ENCODE data around the gene KRT37.

The KRT37 gene

GRCh38 chr17:41403404-41404023 lies 20.9 kb downstream of the KRT37 start:
- no peak for DNase-seq
- Histone ChIP-seq H2AFZ (ENCODE audit: low read depth, low read length) (no peak overlapping the region), H3K9ac (ENCODE audit: low read depth, low read length) (no peak overlapping the region), H3K4me2 (ENCODE audit: insufficient read depth, low read length) (no peak overlapping the region), H3K79me2 (ENCODE audit: insufficient read depth, low read length) (no peaks in the 10 kb centered on the region), H3K9me3 (ENCODE audit: insufficient read depth, low read length, severe bottlenecking) (no peaks in the 10 kb centered on the region), H3K36me3 (ENCODE audit: insufficient read depth, low read length) (no peaks in the 10 kb centered on the region), H3K27me3 (ENCODE audit: insufficient read depth, low read length, poor library complexity) (peaks cover 15% of the 10 kb centered on the region), H3K27ac (ENCODE audit: low read length) (no peak overlapping the region), H3K4me1 (ENCODE audit: insufficient read depth, low read length) (no peaks in the 10 kb centered on the region), H3K4me3 (ENCODE audit: low read depth in 1 of 2, low read length in 2 of 2) (no peak overlapping the region), H4K20me1 (ENCODE audit: insufficient read depth, low read length) (no peaks in the 10 kb centered on the region; the same call in 1 of the 2 replicates)
- ATAC-seq (ENCODE audit: insufficient read depth, low read depth): no peak
- TF ChIP-seq, protein P1, sequence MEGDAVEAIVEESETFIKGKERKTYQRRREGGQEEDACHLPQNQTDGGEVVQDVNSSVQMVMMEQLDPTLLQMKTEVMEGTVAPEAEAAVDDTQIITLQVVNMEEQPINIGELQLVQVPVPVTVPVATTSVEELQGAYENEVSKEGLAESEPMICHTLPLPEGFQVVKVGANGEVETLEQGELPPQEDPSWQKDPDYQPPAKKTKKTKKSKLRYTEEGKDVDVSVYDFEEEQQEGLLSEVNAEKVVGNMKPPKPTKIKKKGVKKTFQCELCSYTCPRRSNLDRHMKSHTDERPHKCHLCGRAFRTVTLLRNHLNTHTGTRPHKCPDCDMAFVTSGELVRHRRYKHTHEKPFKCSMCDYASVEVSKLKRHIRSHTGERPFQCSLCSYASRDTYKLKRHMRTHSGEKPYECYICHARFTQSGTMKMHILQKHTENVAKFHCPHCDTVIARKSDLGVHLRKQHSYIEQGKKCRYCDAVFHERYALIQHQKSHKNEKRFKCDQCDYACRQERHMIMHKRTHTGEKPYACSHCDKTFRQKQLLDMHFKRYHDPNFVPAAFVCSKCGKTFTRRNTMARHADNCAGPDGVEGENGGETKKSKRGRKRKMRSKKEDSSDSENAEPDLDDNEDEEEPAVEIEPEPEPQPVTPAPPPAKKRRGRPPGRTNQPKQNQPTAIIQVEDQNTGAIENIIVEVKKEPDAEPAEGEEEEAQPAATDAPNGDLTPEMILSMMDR (IDR thresholded peaks at IDR 0.05; ENCODE audit: borderline replicate concordance, extremely low read depth, low read length, poor library complexity, severe bottlenecking): no peak

DNA sequence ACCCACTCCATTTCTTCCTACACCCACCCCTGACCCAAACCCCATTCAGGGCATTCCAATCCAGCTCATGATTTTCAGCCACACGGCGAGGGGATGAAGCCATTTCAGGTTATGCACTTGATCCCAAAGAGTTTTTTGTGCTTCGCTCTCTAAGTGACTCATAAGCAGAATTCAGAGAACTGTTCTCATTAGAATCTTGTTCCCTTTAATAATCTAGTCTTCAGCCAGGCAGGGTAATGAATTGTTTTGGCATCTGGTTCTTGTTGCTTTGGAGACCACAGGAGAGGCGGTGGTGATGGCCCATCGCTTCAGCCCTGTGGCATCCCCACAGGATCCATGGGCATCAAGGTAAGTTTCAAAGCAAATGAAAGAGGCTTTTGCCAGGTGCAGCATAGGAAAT lies 22.2 kb downstream of the KRT37 start:
- no peak for ATAC-seq (ENCODE audit: insufficient read depth, low read depth)
- Histone ChIP-seq H3K79me2 (ENCODE audit: insufficient read depth, low read length) (no peaks in the 10 kb centered on the region), H4K20me1 (ENCODE audit: insufficient read depth, low read length) (no peaks in the 10 kb centered on the region; the same call in 1 of the 2 replicates), H3K4me3 (ENCODE audit: low read depth in 1 of 2, low read length in 2 of 2) (no peak overlapping the region), H3K27ac (ENCODE audit: low read length) (no peak overlapping the region), H3K4me1 (ENCODE audit: insufficient read depth, low read length) (no peaks in the 10 kb centered on the region), H3K9me3 (ENCODE audit: insufficient read depth, low read length, severe bottlenecking) (no peaks in the 10 kb centered on the region), H2AFZ (ENCODE audit: low read depth, low read length) (no peak overlapping the region), H3K36me3 (ENCODE audit: insufficient read depth, low read length) (no peaks in the 10 kb centered on the region), H3K9ac (ENCODE audit: low read depth, low read length) (no peak overlapping the region), H3K27me3 (ENCODE audit: insufficient read depth, low read length, poor library complexity) (peaks cover 19% of the 10 kb centered on the region), H3K4me2 (ENCODE audit: insufficient read depth, low read length) (no peak overlapping the region)
- TF ChIP-seq, protein P1 (IDR thresholded peaks at IDR 0.05; ENCODE audit: borderline replicate concordance, extremely low read depth, low read length, poor library complexity, severe bottlenecking): no peak
- TF ChIP-seq EZH2 (IDR thresholded peaks at IDR 0.05; ENCODE audit: borderline replicate concordance, low read depth, low read length, severe bottlenecking): no peak
- no peak for DNase-seq

DNA sequence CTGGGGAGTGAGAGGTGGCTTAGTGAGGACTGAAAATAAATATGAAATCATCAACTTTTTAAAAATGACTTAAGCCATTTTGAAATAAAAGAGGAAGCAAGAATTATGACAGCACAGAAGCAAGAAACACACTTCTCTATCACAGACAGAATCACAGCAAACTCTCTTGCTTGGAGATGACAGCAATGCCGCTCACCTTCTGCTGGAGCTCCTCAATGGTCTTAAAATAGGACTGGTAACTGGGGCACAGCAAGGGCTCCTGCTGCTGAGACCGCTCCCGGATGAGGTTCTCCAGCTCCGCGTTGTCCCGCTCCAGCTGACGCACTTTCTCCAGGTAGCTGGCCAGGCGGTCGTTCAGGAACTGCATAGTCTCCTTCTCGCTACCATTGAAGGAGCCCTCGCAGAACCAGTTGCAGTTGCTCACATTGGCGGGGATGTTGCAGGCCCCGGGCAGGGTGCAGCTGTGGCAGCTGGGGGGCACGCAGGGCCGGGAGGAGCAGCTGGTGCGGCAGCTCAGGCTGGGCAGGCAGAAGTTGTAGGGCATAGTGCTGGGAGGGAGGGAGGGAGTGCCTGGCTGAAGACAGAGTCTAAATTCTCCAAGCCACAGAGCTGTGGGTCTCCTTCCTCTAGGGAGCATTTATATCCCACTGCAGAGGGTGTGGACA lies 27.3 kb downstream of the KRT37 start, which contains the start of gene KRT31:
Gene KRT31 (minus strand): TSS at position 613 of the 665 bp plus-strand sequence. CDS start 69 bp downstream, at position 544.
- Histone ChIP-seq H2AFZ (ENCODE audit: low read depth, low read length) (no peak within 1 kb of the TSS), H3K4me3 (ENCODE audit: low read depth in 1 of 2, low read length in 2 of 2) (no peak within 1 kb of the TSS), H3K9ac (ENCODE audit: low read depth, low read length) (no peak within 1 kb of the TSS), H3K4me2 (ENCODE audit: insufficient read depth, low read length) (no peak within 1 kb of the TSS), H3K36me3 (ENCODE audit: insufficient read depth, low read length) (no peaks in the 10 kb centered on the region), H3K27ac (ENCODE audit: low read length) (no peak within 1 kb of the TSS), H3K9me3 (ENCODE audit: insufficient read depth, low read length, severe bottlenecking) (no peaks in the 10 kb centered on the region), H4K20me1 (ENCODE audit: insufficient read depth, low read length) (no peaks in the 10 kb centered on the region), H3K27me3 (ENCODE audit: insufficient read depth, low read length, poor library complexity) (peaks cover 26% of the 10 kb centered on the region), H3K79me2 (ENCODE audit: insufficient read depth, low read length) (no peaks in the 10 kb centered on the region), H3K4me1 (ENCODE audit: insufficient read depth, low read length) (no peaks in the 10 kb centered on the region)
- ATAC-seq (ENCODE audit: insufficient read depth, low read depth) (no peak), DNase-seq (no peak)
- TF ChIP-seq, protein P1 (IDR thresholded peaks at IDR 0.05; ENCODE audit: borderline replicate concordance, extremely low read depth, low read length, poor library complexity, severe bottlenecking): no peak
- TF ChIP-seq EZH2 (IDR thresholded peaks at IDR 0.05; ENCODE audit: borderline replicate concordance, low read depth, low read length, severe bottlenecking): no peak
